ENCODE data around the gene ZNF333.

- TF ChIP-seq, protein P1, sequence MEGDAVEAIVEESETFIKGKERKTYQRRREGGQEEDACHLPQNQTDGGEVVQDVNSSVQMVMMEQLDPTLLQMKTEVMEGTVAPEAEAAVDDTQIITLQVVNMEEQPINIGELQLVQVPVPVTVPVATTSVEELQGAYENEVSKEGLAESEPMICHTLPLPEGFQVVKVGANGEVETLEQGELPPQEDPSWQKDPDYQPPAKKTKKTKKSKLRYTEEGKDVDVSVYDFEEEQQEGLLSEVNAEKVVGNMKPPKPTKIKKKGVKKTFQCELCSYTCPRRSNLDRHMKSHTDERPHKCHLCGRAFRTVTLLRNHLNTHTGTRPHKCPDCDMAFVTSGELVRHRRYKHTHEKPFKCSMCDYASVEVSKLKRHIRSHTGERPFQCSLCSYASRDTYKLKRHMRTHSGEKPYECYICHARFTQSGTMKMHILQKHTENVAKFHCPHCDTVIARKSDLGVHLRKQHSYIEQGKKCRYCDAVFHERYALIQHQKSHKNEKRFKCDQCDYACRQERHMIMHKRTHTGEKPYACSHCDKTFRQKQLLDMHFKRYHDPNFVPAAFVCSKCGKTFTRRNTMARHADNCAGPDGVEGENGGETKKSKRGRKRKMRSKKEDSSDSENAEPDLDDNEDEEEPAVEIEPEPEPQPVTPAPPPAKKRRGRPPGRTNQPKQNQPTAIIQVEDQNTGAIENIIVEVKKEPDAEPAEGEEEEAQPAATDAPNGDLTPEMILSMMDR (IDR thresholded peaks at IDR 0.05) = no peak
- no peak for TF ChIP-seq EZH2phosphoT487 (IDR thresholded peaks at IDR 0.05)
- no peak for TF ChIP-seq EZH2 (IDR thresholded peaks at IDR 0.05)
Measured at GRCh38 chr19:14694641-14695266, 4.9 kb downstream of the ZNF333 start.
